ENCODE results near the gene ACVR1C.

Gene ACVR1C

DNA sequence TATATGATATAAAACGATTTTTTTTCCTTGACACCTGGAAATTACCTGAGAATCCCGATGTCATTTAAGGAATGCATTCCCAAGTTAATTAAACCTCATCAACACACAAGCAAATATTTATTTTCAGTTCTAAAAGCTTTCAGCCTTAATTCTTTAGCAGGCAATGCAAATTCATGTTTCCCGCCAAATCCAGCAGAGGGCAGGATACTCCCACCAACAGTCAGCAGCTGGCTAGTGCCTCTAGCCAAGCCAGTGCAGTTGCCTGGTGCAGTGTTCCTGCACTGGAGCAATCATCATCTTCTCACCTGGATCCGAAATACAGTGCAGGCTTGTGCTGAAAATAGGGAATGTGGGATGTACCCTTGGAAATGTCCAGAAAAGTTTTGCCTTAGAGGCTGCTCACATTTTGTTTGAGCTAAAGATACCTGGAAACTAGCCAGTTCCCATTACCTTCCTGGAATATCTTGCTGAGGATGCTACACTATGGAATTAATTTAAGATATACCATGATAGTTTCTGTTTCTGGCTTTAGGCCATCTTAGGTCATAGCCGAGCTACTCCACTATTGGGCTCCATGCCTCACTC, 136.4 kb downstream of the ACVR1C start:
- peak; percentile 77 for DNase-seq

DNA sequence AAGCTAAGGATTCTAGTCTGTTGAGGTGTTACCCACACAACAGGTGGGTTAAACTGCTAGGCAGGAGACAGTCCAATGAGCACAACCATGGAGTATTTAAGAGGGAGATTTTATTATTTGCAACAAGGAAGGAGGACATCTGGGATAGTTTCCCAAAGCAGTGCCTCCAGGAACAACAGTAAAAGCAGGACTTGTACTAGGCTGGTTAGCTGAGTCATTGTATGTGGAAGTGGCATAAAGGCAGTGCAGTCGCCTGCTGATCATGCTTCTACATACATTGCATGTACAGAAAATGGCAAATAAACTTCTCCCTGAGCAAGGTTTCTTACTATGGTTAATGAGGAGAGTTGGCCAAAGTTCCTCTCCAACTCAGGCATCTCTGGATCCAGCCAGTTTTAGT, 138.7 kb downstream of the ACVR1C start:
- DNase-seq, result no peak

DNA sequence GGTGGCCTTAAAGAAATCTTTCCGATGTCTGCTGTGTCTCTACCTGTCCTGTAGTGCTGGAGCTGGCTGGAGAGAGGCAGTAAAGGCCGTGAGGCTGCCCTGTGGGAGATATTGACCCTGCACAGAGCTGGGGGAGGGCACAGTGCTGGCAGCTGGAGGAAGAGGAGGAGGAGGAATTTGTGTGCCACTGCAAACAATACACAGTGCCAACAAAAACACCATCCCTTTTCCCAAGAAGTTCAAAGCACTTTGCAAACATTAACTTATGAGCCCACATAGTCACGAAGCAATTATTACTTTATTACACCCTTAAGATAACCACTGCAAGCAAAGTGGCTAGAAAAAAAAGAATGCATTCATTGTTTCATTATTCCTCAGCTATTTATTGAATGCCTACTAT, 139.8 kb downstream of the ACVR1C start:
- DNase-seq, result no peak

DNA sequence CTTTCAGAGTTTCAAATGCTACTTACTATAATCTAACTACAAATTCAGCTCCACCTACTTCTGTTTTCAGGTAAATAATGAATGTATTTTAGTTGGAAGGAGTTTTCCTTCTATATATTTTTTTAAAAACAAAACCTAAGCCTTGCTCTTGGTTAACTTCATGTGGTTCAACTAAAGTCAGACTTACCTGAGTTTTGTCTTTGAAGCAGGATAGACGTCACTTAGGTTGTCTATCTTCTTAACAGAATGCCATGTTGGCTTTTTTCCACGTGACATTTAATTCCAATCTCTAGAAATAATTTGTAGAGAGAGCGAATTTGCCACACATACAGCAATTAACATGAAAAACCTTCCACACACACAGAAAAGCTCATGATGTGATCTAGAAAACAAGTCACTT, 140.9 kb downstream of the ACVR1C start:
- no peak for DNase-seq

DNA sequence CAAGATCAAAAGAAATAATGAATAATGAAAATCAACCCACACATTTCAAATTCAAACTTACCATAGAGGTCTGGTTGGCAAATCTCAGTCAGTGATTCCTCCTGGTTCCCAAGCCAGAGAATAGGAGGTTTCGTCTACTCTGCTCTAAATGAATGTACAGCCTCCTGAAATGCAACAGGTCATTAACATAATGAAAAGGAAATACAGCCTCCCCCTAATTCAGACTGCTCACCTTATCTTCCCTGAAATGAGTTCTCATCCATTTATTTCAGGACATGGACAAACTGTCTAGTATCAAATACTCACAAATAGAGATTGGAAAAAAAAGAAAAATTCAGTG, 141.4 kb downstream of the ACVR1C start:
- no peak for DNase-seq

DNA sequence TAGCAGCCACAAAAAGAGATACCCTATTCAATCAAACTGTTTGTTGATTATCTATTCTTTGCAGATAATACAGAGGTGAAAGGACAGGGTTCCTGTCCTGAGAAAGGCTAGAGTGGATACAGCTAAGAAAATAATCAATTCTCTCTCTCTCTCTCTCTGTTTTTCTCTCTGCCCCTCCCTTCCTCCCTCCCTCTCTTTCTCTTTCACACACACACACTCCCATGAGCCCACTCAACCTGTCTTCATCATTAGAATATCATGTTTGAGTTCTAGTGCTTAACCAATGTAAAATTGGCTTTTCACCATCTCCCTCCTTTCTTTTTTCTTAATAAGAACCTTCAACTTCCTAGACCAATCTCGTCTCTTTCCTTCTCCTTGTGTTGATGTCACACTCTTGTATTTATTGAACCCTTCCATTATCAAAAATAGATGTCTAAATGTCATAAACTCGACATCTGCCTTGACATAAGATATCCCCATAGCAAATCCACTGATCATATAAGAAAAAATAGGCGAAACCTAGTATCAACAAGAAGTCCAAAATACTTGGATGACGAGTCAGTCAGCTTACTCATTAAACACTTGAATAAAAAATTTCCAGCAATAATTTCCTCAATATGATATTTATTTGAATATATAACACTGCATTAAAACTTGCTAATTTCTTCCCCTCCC, 141.9 kb downstream of the ACVR1C start:
- no peak for DNase-seq

DNA sequence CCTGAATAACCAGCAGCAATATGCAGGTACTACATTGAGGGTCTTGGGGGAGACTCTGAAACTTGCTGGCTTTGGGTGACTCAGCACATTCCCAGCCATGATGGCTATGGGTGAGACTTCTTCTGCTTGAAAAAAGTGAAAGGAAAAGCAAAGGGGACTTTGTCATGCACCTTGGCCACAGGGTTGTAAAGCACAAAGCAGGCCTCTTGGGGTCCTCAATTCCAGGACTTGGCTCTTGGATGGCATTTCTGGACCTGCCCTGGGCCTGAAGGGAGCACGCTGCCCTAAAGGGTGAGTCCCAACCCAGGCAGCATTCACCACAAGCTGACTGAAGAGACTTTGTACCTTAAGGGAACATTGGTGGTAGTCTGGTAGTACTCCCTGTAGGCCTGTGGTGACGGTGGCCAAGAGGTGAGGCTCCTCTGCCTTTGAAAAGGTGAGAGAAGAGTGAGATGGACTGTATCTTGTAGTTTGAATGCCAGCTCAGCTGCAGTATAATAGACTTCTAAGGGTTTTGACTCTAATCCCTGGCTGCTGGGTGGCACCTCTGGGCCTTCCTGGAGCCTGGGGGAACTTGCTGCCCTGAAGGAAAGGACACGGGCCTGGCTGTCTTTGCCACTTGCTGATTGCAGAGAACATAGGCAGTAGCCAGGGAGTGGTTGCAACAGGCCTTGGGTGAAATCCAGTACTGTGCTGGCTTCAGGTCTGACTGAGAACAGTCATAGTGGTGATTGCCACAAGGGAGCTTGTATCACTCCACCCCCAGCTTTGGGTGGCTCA, 148.3 kb downstream of the ACVR1C start:
- DNase-seq, result no peak

DNA sequence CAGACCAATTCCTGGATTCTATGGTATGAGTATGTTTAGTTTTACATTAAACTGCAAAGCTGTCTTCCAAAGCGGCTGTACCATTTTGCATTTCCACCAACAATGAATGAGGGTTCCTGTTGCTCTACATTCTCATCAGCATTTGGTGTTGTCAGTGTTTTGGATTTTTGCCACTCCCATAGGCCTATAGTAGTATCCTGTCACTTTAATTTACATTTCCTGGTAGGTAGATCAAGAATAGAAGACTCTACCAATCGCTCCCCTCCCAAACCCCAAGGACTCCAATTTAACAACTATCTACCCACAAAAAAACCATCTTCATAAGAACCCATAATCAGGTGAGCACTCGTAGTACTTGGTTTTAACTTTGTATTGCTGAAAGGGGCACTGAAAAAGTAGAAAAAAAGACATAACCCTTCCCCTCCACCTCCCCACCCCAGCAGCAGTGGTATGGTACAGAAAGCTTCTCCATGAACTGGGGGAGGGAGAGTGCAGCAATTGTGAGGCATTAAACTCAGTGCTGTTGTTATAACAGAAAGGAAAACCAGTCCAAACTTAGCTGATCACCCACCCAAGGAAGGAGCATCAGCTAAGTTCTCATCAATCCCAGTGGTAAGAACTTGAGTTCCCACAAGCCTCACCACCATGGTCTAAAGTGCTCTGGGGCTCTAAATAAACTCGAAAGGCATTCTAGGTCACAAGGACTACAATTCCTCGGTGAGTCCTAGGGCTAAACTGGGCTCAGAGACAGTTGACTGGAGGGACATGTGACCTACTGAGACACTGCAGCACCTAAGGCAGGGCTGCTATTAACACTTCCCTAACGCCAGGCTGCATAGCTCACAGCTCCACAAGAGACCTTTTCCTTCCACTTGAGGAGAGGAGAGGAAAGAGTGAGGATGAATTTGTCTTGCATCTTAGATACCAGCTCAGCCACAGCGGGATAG, 149.3 kb downstream of the ACVR1C start:
- DNase-seq, result no peak

DNA sequence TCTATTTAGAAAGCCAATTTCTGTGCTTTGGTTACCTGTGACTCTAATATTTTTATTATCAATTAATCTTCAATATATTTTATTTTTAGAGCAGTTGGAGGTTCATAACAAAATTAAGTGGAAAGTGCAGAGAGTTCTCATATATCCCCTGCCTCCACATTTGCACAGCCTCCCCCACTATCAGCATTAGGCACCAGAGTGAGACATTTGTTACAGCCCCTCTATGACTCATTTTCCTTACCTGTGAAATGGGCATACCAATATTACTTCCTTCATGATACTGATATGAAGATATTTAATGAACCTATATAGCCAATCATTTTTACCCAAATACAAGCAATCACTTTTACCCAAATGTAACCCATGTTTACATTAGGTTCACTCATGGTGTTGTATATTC, 150.7 kb downstream of the ACVR1C start:
- no peak for DNase-seq

DNA sequence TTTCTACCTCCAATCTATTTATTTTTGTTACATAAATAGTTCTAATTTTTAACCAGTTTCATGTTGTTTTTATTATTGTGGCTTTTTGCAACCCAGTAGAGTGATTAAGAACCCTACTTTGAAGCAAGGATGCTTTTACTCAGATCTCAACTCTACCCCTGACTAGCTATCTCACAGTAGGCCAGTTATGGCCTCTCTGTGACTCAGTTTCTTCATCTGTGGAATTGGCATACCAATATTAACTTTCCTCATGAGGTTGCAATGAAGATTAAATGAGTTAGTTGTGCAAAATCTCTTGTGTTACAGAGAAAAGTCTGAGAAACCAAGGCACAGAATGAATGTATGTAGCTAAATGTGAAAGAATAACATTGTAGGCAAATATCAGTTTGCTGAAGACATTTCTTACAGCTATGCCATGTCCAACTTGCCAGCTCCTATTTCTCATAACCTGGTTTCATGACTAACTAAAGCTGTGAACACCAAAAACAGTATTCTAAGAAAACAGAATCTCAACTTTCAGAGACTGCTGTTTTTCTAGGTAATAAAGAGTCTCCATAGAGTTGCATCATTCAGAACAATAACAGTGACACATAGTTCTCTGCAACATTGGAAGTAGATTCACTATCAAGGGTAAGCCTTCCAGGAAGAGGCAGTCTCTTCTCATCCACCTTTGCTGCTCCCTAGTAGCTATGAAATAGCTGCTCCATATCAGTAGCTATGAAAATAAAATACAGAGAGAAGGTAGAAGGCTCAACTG, 151.5 kb downstream of the ACVR1C start:
- no peak for DNase-seq
